Measurements from ENCODE around the gene VWC2. TPM values are rescaled to one million over a fixed set of nuclear protein-coding genes. Genes with fewer than 3 reads are reported as not detected.

The VWC2 gene
- total and polyA plus RNA-seq, 2 of the 13 experiments (the other 11 are each of a cell fraction or from before 2014, with no cell fraction given) = not detected

DNA sequence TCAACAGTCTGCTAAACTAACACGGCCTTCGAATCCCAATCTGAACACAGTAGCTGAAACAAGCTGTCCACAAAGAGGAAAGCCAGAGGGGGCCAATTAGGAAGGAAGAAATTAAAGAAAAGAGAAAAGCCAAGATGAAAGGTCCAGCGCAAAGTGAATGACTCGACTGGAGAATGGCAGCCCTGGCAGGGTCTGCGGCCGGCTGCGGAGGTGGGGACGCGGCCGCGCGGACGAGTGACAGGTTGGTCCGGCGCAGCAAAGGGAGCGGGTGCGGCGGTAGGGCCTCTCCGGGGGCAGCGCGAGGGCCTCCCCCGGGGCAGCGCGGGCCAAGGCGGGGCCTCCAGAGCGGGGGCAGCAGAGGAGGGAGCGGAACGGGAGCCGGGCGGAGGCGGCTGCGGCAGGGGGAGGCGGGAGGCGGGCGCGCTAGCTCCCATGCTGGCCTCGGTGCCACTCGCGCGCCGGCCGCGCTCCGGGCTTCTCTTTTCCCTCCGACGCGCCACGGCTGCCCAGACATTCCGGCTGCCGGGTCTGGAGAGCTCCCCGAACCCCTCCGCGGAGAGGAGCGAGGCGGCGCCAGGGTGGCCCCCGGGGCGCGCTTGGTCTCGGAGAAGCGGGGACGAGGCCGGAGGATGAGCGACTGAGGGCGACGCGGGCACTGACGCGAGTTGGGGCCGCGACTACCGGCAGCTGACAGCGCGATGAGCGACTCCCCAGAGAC lies at the start of gene VWC2 (continued):
- TF ChIP-seq, protein P1, sequence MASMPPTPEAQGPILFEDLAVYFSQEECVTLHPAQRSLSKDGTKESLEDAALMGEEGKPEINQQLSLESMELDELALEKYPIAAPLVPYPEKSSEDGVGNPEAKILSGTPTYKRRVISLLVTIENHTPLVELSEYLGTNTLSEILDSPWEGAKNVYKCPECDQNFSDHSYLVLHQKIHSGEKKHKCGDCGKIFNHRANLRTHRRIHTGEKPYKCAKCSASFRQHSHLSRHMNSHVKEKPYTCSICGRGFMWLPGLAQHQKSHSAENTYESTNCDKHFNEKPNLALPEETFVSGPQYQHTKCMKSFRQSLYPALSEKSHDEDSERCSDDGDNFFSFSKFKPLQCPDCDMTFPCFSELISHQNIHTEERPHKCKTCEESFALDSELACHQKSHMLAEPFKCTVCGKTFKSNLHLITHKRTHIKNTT (CRISPR knock-in tag; IDR thresholded peaks at IDR 0.05) = no peak
- TF ChIP-seq, protein P2, sequence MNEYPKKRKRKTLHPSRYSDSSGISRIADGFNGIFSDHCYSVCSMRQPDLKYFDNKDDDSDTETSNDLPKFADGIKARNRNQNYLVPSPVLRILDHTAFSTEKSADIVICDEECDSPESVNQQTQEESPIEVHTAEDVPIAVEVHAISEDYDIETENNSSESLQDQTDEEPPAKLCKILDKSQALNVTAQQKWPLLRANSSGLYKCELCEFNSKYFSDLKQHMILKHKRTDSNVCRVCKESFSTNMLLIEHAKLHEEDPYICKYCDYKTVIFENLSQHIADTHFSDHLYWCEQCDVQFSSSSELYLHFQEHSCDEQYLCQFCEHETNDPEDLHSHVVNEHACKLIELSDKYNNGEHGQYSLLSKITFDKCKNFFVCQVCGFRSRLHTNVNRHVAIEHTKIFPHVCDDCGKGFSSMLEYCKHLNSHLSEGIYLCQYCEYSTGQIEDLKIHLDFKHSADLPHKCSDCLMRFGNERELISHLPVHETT (CRISPR knock-in tag; conservative IDR thresholded peaks at IDR 0.05) = no peak
- TF ChIP-seq, protein P3, sequence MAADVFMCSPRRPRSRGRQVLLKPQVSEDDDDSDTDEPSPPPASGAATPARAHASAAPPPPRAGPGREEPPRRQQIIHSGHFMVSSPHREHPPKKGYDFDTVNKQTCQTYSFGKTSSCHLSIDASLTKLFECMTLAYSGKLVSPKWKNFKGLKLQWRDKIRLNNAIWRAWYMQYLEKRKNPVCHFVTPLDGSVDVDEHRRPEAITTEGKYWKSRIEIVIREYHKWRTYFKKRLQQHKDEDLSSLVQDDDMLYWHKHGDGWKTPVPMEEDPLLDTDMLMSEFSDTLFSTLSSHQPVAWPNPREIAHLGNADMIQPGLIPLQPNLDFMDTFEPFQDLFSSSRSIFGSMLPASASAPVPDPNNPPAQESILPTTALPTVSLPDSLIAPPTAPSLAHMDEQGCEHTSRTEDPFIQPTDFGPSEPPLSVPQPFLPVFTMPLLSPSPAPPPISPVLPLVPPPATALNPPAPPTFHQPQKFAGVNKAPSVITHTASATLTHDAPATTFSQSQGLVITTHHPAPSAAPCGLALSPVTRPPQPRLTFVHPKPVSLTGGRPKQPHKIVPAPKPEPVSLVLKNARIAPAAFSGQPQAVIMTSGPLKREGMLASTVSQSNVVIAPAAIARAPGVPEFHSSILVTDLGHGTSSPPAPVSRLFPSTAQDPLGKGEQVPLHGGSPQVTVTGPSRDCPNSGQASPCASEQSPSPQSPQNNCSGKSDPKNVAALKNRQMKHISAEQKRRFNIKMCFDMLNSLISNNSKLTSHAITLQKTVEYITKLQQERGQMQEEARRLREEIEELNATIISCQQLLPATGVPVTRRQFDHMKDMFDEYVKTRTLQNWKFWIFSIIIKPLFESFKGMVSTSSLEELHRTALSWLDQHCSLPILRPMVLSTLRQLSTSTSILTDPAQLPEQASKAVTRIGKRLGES (CRISPR knock-in tag; IDR thresholded peaks at IDR 0.05; ENCODE audit: borderline replicate concordance) = no peak
- TF ChIP-seq, protein P4, sequence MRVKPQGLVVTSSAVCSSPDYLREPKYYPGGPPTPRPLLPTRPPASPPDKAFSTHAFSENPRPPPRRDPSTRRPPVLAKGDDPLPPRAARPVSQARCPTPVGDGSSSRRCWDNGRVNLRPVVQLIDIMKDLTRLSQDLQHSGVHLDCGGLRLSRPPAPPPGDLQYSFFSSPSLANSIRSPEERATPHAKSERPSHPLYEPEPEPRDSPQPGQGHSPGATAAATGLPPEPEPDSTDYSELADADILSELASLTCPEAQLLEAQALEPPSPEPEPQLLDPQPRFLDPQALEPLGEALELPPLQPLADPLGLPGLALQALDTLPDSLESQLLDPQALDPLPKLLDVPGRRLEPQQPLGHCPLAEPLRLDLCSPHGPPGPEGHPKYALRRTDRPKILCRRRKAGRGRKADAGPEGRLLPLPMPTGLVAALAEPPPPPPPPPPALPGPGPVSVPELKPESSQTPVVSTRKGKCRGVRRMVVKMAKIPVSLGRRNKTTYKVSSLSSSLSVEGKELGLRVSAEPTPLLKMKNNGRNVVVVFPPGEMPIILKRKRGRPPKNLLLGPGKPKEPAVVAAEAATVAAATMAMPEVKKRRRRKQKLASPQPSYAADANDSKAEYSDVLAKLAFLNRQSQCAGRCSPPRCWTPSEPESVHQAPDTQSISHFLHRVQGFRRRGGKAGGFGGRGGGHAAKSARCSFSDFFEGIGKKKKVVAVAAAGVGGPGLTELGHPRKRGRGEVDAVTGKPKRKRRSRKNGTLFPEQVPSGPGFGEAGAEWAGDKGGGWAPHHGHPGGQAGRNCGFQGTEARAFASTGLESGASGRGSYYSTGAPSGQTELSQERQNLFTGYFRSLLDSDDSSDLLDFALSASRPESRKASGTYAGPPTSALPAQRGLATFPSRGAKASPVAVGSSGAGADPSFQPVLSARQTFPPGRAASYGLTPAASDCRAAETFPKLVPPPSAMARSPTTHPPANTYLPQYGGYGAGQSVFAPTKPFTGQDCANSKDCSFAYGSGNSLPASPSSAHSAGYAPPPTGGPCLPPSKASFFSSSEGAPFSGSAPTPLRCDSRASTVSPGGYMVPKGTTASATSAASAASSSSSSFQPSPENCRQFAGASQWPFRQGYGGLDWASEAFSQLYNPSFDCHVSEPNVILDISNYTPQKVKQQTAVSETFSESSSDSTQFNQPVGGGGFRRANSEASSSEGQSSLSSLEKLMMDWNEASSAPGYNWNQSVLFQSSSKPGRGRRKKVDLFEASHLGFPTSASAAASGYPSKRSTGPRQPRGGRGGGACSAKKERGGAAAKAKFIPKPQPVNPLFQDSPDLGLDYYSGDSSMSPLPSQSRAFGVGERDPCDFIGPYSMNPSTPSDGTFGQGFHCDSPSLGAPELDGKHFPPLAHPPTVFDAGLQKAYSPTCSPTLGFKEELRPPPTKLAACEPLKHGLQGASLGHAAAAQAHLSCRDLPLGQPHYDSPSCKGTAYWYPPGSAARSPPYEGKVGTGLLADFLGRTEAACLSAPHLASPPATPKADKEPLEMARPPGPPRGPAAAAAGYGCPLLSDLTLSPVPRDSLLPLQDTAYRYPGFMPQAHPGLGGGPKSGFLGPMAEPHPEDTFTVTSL (CRISPR knock-in tag; IDR thresholded peaks at IDR 0.05; ENCODE audit: borderline replicate concordance) = no peak

Data from HepG2 (cell line).